Endothelial cell of umbilical vein (primary cell): ENCODE data around the gene ALK.

ENCODE experiments used
- EZH2 ChIP-seq: IDR thresholded peaks from 2 replicates; pipeline ENCODE4 v1.6.1; 2012; ENCODE audit warnings: borderline replicate concordance, low read depth, mild to moderate bottlenecking, moderate library complexity, low read length, inconsistent platforms; ENCODE audit not compliant: severe bottlenecking
- FOS ChIP-seq: IDR thresholded peaks from 2 replicates; pipeline ENCODE4 v1.6.1; 2011; ENCODE audit warnings: mild to moderate bottlenecking, low read length, moderate library complexity, borderline replicate concordance; ENCODE audit not compliant: insufficient read depth
- POLR2A ChIP-seq: IDR thresholded peaks from 2 replicates; pipeline ENCODE4 v1.6.1; 2012; ENCODE audit warnings: low read depth, mild to moderate bottlenecking, control low read depth, low read length
- POLR2AphosphoS5 ChIP-seq: IDR thresholded peaks from 2 replicates; pipeline ENCODE4 v1.6.1; 2012; ENCODE audit warnings: low read depth, mild to moderate bottlenecking, control low read depth, low read length, moderate library complexity; ENCODE audit not compliant: insufficient read depth
- TF ChIP-seq, protein P1 (sequence below), 2 donors: IDR thresholded peaks; 1 replicate in 1 of 2; 2 replicates in 1 of 2; pipeline ENCODE4 v1.5.1; 2011; ENCODE audit warnings: low read length in 2 of 2, mild to moderate bottlenecking in 2 of 2, moderate library complexity in 2 of 2, control low read depth in 1 of 2, inconsistent platforms in 1 of 2, low read depth in 1 of 2; ENCODE audit not compliant: insufficient read depth in 1 of 2; ENCODE audit errors: extremely low read depth in 1 of 2
- TF ChIP-seq, protein P2 (sequence below): IDR thresholded peaks from 2 replicates; pipeline ENCODE4 v1.6.1; 2011; ENCODE audit not compliant: insufficient read depth, insufficient read length

GRCh38 chr2:29195796-29196195 is 725.6 kb downstream of the ALK start:
- TF ChIP-seq POLR2A (no peak), FOS (no peak), EZH2 (no peak), POLR2AphosphoS5 (no peak)
- TF ChIP-seq, protein P1, sequence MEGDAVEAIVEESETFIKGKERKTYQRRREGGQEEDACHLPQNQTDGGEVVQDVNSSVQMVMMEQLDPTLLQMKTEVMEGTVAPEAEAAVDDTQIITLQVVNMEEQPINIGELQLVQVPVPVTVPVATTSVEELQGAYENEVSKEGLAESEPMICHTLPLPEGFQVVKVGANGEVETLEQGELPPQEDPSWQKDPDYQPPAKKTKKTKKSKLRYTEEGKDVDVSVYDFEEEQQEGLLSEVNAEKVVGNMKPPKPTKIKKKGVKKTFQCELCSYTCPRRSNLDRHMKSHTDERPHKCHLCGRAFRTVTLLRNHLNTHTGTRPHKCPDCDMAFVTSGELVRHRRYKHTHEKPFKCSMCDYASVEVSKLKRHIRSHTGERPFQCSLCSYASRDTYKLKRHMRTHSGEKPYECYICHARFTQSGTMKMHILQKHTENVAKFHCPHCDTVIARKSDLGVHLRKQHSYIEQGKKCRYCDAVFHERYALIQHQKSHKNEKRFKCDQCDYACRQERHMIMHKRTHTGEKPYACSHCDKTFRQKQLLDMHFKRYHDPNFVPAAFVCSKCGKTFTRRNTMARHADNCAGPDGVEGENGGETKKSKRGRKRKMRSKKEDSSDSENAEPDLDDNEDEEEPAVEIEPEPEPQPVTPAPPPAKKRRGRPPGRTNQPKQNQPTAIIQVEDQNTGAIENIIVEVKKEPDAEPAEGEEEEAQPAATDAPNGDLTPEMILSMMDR (IDR thresholded peaks at IDR 0.05; ENCODE audit: extremely low read depth in 1 of 2, insufficient read depth in 1 of 2, low read depth in 1 of 2, low read length in 2 of 2) = no peak
- TF ChIP-seq, protein P2, sequence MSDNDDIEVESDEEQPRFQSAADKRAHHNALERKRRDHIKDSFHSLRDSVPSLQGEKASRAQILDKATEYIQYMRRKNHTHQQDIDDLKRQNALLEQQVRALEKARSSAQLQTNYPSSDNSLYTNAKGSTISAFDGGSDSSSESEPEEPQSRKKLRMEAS = no peak
